Stimulated activated CD4-positive, alpha-beta T cell treated with anti-CD3 and anti-CD28 coated beads, Interleukin-15, amount 100 ng/mL, for 24 hours (primary cell): ENCODE data around the gene ARMC2.
"Not testable (repeated sequence)": the region's sequence is repeated elsewhere in the genome, so short reads cannot be mapped to it uniquely, and the experiment has no call there.

Experiments
- DNase-seq: peaks from one replicate; pipeline ENCODE4 v3.0.0-alpha.2; 2020

Gene ARMC2

DNA sequence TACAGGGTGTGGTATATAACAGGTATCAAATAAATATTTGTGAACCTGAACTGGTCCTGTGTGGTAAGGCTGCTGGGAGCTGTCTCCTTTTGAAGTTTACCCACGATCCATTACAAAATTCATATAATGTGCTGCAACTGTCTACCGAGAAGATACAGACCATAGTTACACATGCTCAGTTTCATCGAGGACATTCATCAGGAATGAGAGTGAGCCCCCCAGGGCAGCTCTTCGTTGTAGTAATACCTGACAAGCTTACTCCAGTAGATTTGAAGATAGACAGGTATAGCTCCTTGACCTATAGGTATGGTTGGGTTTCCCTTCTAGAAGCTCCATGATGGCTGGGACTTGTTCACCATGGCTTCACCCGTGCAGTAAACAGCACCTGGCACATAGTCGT lies 25.7 kb downstream of the ARMC2 start:
- no peak for DNase-seq

DNA sequence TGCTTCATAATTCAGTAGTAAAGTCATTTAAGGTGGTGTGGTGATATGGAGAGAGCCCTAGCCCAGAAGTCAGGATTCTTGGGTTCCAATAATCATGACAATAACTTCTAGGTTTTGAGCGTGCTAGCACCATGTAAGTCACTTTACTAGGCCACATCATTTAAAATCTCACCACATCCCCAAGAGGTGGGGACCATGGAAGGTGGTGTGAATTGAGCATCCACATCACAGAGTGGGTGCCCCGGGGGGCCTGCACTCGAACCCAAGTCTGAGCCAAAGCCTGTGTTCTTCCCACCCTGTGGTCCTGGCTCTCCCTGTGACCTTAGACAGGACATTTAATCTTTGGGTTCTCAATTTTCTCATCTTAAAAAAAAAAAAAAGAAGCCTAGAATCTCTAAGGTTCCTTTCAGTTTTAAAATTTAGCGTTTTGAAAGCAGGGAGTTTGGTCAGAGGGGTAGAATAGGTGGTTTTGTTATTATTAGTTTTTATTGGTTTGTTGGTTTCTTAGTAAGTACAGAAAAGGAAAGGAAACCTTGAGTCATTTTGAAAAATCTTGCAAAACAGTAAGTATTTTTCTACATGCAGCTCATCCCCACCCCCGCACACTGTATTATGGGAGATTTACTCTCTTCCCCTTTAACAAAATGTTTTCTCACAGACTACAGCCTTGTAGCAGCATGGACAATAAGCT lies 26.4 kb downstream of the ARMC2 start:
- DNase-seq: peak; percentile 71

DNA sequence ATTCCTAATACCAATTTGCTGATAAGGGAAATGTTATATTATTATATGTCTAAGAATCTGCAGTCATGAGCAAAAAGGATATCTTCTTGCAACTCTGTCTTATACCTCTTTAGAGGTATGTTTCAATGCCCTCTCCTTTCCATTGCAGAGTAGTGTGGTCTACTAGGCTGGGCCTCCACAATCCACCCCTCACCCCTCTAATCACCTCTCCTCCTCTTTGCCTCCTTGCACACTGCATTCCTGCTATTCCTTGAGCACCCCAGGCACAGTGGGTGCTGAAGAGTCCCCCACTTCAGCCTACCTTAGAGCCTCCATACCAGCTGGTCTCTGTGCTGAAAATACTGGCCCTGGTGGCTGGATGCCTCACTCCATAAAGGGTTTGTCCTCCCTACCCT lies 26.9 kb downstream of the ARMC2 start:
- no peak for DNase-seq

DNA sequence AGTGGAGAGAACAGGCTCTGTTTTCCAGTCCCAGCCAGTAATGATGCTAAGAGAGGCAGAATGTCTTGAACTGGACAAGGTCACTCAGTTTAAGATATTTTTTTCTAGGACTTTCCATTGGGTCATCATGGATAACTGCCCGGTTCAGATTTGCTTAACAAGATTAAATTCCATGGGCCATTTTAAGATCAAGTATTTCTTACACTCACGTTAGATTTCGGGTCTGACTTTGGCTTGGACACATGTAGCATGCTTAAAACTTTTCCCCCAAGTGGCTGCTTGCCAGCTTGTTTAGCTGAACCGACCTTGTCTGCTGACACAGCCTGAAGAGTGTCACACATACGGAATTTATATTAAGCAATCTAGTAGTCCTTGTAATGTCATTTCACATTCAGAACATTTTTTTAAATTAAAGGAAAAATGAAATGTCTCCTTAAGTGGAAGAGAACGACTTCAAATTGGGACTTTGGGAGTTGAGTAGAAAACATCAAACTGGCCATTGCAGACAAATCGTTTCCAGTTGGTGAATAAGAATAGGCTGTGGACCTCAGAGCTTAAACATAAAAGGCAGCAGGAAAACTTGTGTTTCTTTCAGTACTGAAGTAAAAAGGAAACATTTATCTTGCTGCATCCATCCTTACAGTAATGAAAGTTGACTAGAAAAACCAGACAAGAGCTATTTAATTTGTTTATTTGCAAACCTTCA lies 29.0 kb downstream of the ARMC2 start:
- no peak for DNase-seq

- no peak for DNase-seq
Observed at GRCh38 chr6:108878942-108879341, 30.7 kb downstream of the ARMC2 start.

DNA sequence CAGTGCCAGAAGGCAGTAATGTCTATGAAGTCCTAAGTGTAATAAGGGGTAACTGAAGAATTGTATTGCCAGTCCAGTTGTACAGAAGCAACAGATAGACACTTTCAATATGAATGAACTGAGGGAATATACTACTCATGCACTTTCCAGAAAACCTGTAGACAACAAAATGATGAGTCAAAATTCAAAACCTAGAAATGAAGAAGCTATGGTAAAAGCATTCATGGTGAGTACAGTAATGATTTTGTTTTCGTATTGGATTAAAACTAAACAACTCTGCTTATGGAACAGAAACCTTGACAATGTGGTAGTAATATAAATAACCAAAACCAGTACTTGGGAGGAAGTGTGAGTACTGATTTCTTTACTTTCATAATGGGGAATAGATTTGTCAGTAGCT lies 35.0 kb downstream of the ARMC2 start:
- no peak for DNase-seq

- no peak for DNase-seq
Observed at GRCh38 chr6:108884211-108885059, 36.2 kb downstream of the ARMC2 start.

GRCh38 chr6:108888052-108888451 lies 39.8 kb downstream of the ARMC2 start:
- DNase-seq: no peak

- no peak for DNase-seq
Observed at GRCh38 chr6:108888745-108889144, 40.5 kb downstream of the ARMC2 start.

- not testable (repeated sequence) for DNase-seq
Observed at GRCh38 chr6:108890898-108891297, 42.7 kb downstream of the ARMC2 start.

DNA sequence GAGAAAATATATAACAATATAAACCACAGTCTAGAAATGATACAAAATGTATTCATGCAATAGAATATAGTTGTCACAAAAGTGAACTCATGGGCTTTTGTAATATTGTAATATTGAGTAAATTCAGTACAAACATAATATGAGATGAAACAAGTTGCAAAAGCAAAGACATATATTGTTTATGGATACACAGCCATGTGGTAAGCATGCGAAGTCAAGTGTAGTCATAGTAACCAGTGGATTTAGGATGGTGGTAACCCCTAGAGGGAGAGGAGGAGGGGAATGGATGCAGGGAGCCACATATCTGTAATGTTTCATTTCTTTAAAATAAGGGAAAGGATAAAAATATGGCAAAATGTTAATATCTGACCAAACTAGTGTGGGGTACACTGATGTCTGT lies 47.3 kb downstream of the ARMC2 start:
- no peak for DNase-seq

DNA sequence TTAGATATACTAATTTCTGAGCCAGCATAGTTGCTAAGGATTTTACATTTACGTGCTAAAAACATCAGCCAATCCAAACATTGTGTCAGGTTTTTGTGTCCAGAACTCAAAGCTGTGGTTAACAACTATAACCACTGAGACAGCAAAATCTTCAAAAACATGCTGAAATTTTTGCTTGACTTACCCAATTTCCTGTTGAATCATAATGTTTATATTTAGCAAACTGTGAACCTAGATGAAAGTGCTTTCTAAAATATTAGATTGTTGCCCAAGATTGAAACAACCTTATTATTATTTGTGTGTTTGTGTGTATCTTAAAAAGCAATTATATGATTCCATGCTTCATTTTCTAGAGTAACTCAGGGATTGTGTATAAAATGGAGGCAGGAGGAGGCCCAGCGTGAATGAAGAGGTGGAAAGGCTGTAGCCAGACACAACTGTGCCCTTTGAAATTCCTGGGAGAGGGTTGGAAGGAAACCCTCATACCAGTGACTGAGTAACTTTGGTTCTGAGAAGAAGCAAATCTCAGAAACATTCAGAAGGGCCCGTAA lies 48.0 kb downstream of the ARMC2 start:
- no peak for DNase-seq

- no peak for DNase-seq
Observed at GRCh38 chr6:108897371-108897770, 49.1 kb downstream of the ARMC2 start.

DNA sequence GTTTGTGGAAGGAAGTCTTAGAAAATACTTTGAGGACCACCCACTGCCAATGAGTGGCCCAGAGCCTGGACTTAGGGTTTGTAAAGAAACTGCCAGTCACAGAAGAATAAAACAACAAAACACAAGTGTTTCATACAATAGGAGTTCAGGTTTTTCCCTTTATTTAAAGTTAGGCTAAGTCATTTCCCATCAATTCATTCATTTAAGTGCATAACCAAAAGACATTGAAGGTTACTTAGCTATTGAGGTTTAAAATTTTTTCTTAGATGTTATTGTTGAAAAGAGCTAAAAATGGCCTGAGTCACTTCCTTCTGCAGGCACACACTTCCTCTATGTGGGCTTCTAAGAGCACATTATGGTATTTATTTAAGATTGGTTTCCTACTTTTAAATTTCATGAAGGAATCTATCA lies 54.2 kb downstream of the ARMC2 start:
- no peak for DNase-seq

DNA sequence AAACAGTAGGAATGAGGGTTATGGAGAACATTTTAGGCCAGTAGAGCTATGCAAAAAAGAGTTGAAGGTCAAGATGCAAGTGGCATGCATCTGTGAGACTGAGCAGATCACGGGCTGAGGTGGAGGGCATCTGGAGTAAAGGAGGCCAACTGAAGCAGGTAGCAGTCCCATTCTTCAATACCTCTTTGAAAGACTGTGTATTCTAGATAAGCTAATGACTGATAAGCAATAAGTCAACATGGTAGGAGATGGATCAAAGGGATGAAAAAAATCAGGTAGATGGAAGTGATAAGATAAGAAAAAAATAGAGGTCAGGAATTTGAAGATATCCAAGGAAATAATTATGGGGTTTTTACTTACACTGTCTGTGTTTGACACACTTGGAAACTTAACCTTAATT lies 55.6 kb downstream of the ARMC2 start:
- no peak for DNase-seq

DNA sequence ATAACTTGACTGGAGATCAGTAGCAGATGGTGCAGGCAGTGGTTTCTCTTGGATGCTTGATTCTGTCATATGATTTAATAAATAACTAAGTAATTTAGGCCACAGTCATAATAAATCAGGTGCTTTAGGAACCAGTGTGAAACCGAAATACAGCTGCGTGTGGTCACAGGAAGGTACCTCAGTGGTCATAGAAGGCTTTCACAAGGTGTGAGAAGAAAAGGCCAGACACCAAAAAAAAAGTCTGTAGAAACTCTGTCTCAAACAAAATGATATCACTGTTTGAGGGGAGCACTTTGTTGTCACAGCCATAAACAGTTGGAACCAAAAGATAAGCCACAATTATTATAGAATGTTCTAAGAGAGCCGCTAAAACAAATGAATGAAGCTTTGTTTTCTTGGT lies 56.5 kb downstream of the ARMC2 start:
- no peak for DNase-seq

DNA sequence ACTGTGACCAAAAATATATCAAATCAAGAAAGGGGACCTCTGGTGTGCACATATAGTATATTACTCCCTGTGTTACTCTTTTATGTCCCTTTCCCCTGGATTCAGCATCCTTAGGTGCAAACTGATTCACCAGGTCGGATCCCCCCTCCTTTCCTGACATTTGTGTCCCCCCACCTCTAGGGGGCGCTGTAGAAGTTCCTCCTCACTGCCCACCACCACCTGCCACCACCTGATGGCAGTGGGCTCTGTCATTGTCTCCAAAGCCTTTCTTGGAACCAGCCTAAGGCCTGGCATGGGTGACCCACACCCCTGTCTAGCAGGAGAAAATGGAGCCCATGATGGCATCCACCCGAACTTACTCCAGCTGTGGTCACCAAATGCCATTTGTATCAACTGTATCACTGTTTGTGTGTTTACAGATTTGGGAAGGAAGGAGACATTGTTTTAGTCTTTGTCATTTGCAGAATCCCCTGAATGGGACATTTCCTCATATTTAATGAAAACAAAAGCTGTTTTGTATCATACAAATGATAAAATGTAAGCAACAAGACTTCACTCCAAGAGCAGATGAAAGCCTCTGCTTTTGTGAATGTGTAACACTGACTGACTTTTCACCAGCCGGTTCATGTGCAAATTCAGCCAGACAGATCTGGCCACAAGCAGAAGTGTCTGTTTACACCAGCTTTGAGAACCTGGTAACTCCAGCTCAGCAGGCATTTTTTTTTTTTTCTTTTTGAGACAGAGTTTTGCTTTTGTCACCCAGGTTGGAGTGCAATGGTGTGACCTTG lies 66.2 kb downstream of the ARMC2 start:
- DNase-seq: peak; percentile 47

DNA sequence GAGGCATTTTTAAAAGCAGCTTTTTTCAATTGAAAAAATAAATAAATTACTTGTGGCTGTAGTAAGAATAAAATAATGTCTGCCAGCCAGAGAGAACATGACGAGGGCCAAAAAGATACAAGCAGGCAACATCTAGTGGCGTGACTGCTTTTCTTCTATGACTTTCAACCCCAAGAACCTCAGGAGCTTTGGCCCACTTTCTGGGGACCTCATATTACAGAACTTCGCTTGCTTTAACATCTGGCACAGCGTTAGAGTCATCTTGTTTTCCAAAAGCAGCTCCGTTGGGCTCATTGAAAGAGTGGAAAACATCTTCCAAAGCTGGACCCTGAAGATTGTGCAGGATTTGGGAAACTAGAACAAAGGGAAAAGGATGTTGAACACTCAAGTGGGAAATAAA lies 67.0 kb downstream of the ARMC2 start:
- no peak for DNase-seq

GRCh38 chr6:108916026-108916686 lies 67.9 kb downstream of the ARMC2 start:
- DNase-seq: no peak

- DNase-seq: no peak
Observed at GRCh38 chr6:108920751-108921150, 72.5 kb downstream of the ARMC2 start.

DNA sequence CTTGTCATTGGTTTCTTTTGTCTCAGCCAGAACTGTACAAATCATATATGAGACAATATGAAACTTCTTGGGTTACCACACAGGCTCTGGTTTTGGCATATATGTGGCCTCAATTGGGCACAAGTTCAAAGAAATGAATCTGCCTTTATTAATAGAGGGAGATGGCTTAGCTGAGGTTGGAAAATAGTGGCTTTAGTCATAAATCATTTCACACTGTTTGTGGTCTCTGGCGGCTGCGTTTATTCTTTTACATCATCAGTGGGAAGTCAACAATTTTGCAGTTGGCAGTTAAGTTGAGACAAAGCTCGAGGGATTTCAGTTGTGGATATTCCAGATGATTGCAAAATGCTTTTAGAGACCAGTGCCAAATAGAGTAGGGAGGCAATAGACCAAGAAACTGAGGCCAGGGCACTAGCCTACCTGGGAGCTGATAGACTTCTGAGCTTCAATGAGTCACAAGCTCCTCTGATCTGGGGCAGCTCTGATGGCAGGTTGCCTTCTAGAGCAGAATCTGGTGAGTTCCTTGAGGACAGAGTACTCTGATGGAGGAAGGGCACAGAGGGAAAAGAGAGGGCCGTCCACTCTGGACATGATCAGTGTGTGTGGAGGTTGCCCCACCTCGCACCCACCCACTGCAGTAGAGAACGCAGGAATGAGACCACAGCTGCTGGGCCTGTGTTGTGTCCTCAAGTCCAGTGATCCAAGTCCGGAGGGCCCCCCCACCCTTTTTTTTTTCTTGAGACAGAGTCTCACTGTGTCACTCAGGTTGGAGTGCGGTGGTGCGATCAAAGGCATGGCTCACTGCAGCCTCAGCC lies 73.5 kb downstream of the ARMC2 start:
- DNase-seq: peak; percentile 53
